ENCODE data around the gene TMEM163. TPM values are rescaled to one million over a fixed set of nuclear protein-coding genes. Genes with fewer than 3 reads are reported as not detected.

TMEM163 gene
- total and polyA plus RNA-seq, 2 donors (not counting 3 experiments of a cell fraction or from before 2014, with no cell fraction given): 1.0 to 2.8 TPM

DNA sequence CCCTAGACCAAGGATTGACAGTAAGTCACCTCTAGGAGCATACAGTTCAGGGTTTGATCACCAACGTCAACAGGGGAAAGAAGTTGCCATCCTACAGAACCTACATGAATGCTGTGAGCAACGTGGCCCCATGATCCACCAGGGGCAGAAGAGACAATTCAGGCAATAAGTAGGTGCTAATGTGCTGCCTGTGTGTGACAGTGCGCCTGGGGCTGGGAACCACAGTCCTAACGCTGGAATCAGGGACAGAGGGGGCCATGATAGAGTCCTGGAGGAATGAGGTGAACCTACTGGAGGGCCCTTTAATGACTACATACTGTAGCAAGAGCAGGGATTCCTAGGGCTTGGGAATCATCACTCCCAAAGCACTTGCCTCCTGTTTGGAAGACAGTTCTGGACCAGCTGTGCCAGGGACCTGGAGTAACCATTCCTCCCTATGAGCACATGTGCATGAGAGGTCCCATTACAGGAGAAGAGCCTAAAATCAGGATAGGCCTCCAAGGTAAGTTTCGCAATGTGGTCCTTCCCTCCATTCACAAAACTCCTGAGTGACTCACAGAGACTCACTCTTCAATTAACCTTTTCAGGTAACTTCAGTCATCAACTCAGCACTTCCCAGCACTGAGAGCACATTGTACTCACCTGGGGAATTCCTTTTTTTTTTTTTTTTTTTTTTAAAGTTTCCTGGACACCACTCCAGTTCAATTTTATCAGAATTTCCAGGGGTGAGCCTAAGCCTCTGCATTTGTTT lies 214.0 kb downstream of the TMEM163 start:
- Histone ChIP-seq H3K4me1 (ENCODE audit: control insufficient read depth, extremely low read depth, insufficient read depth, low read length) (no peaks in the 10 kb centered on the region), H3K4me2 (ENCODE audit: insufficient read depth, low read length) (no peak overlapping the region), H3K9me1 (replicated peaks; ENCODE audit: control insufficient read depth, extremely low read depth, insufficient read depth, low read length) (no peaks in the 10 kb centered on the region), H3K27me3 (ENCODE audit: control insufficient read depth in 2 of 2, insufficient read depth in 2 of 2, low read length in 2 of 2) (peaks cover 0 to 3% of the 10 kb centered on the region in 2 experiments), H4K20me1 (replicated peaks; ENCODE audit: control insufficient read depth, extremely low read depth, insufficient read depth, low read length) (no peaks in the 10 kb centered on the region), H3K27ac (ENCODE audit: insufficient read depth, low read depth, low read length) (no peak overlapping the region), H3K4me3 (replicated peaks in 1 of 3; ENCODE audit: insufficient read depth in 1 of 3, low read depth in 1 of 3, low read length in 3 of 3) (no peak overlapping the region), H3K79me2 (ENCODE audit: control insufficient read depth, insufficient read depth, low read length) (no peaks in the 10 kb centered on the region), H2AFZ (ENCODE audit: low read depth, low read length) (no peak overlapping the region), H3K9ac (replicated peaks; ENCODE audit: extremely low read depth, insufficient read depth, low read length) (no peak overlapping the region), H3K36me3 (ENCODE audit: control insufficient read depth in 2 of 2, extremely low read depth in 1 of 2, insufficient read depth in 2 of 2, low read length in 2 of 2) (no peaks in the 10 kb centered on the region), H3K9me3 (replicated peaks; ENCODE audit: control insufficient read depth, insufficient read depth, low read length) (no peaks in the 10 kb centered on the region)
- FAIRE-seq: no peak
- ChIA-PET POLR2A (no interaction called here), CTCF (no interaction called here)
- dilution Hi-C loops (cut with MboI; ENCODE audit: extremely low pct_ligation_motif_present, low sequenced_read_pairs) (no loop called here), intact Hi-C loops (cut with micrococcal nuclease) (no loop called here)
- TF ChIP-seq FOS (IDR thresholded peaks at IDR 0.05; ENCODE audit: borderline replicate concordance, insufficient read depth, low read length): no peak
- no peak for TF ChIP-seq MYC (IDR thresholded peaks at IDR 0.05; ENCODE audit: low read depth, low read length)
- no peak for TF ChIP-seq EZH2 (IDR thresholded peaks at IDR 0.05; ENCODE audit: borderline replicate concordance, low read depth, low read length, severe bottlenecking)
- TF ChIP-seq, protein P1, sequence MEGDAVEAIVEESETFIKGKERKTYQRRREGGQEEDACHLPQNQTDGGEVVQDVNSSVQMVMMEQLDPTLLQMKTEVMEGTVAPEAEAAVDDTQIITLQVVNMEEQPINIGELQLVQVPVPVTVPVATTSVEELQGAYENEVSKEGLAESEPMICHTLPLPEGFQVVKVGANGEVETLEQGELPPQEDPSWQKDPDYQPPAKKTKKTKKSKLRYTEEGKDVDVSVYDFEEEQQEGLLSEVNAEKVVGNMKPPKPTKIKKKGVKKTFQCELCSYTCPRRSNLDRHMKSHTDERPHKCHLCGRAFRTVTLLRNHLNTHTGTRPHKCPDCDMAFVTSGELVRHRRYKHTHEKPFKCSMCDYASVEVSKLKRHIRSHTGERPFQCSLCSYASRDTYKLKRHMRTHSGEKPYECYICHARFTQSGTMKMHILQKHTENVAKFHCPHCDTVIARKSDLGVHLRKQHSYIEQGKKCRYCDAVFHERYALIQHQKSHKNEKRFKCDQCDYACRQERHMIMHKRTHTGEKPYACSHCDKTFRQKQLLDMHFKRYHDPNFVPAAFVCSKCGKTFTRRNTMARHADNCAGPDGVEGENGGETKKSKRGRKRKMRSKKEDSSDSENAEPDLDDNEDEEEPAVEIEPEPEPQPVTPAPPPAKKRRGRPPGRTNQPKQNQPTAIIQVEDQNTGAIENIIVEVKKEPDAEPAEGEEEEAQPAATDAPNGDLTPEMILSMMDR (IDR thresholded peaks at IDR 0.05; ENCODE audit: extremely low read depth in 1 of 2, insufficient read depth in 1 of 2, low read depth in 1 of 2, low read length in 2 of 2): no peak
- no peak for TF ChIP-seq POLR2AphosphoS5 (IDR thresholded peaks at IDR 0.05; ENCODE audit: insufficient read depth, low read depth, low read length)
- TF ChIP-seq GATA2 (IDR thresholded peaks at IDR 0.05; ENCODE audit: insufficient read depth, insufficient read length, low read depth, low read length): no peak
- TF ChIP-seq, protein P2, sequence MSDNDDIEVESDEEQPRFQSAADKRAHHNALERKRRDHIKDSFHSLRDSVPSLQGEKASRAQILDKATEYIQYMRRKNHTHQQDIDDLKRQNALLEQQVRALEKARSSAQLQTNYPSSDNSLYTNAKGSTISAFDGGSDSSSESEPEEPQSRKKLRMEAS (IDR thresholded peaks at IDR 0.05; ENCODE audit: insufficient read depth, insufficient read length): no peak
- TF ChIP-seq JUN (IDR thresholded peaks at IDR 0.05; ENCODE audit: borderline replicate concordance, insufficient read depth, insufficient read length, low read depth): no peak
- TF ChIP-seq POLR2A (IDR thresholded peaks at IDR 0.05; ENCODE audit: low read depth, low read length): no peak
- no TSS peak for BruUV-seq (replicated peaks)
- DNase-seq (ENCODE audit: low read depth, low spot score): no peak
